Lower leg skin (tissue), 3 donors: ENCODE results near the gene PRKCG.
"Not testable (repeated sequence)": the region's sequence is repeated elsewhere in the genome, so short reads cannot be mapped to it uniquely, and the experiment has no call there.

Source experiments
- CTCF ChIP-seq, 3 donors: fragments of 450-650 bp; IDR thresholded peaks; one replicate each; pipeline ENCODE4 v1.5.1; 2016; ENCODE audit warnings: antibody characterized with exemption in 3 of 3, mild to moderate bottlenecking in 3 of 3, moderate library complexity in 2 of 3
- POLR2A ChIP-seq, 2 donors: fragments of 450-650 bp; IDR thresholded peaks; one replicate each; pipeline ENCODE4 v1.6.1; 2016 to 2017; ENCODE audit warnings: antibody characterized with exemption in 2 of 2, mild to moderate bottlenecking in 1 of 2, moderate library complexity in 1 of 2

GRCh38 chr19:53832861-53833260 lies 49.1 kb upstream of the PRKCG start:
- not testable (repeated sequence) for TF ChIP-seq CTCF, POLR2A (IDR thresholded peaks at IDR 0.05)
